Mucosa of descending colon (tissue), 3 donors: ENCODE results near the gene DISP1. TPM values are rescaled to one million over a fixed set of nuclear protein-coding genes. Genes with fewer than 3 reads are reported as not detected.

Source experiments
- ATAC-seq: fragments of 200-7000 bp; cut with Tn5 transposase; one replicate; pipeline ENCODE4 v1.9.1; 2020; ENCODE audit warnings: mild to moderate bottlenecking, moderate library complexity
- DNase-seq, 3 donors: peaks; one replicate each; pipeline ENCODE4 v3.0.0-alpha.2; 2020
- H3K36me3 ChIP-seq: fragments of 200-600 bp; one replicate; pipeline ENCODE4 v1.8.0; 2021; ENCODE audit warnings: low read depth, mild to moderate bottlenecking
- H3K4me1 ChIP-seq: fragments of 200-600 bp; one replicate; pipeline ENCODE4 v1.8.0; 2021; ENCODE audit warnings: low read depth, mild to moderate bottlenecking
- H3K4me3 ChIP-seq: fragments of 200-600 bp; one replicate; pipeline ENCODE4 v1.8.0; 2021; ENCODE audit warnings: mild to moderate bottlenecking
- H3K9me3 ChIP-seq: fragments of 200-600 bp; one replicate; pipeline ENCODE4 v1.8.0; 2021; ENCODE audit warnings: mild to moderate bottlenecking
- CTCF ChIP-seq: fragments of 200-600 bp; IDR thresholded peaks from one replicate; pipeline ENCODE4 v1.8.0; 2022; ENCODE audit warnings: antibody characterized with exemption, mild to moderate bottlenecking
- intact Hi-C, 2 donors: fragments of 100-400 bp; cut with DNase I in 1 of 2; cut with micrococcal nuclease in 1 of 2; formaldehyde crosslinking; loops; one replicate each; pipeline versions ENCODE4 v1.11.0 to v1.11.1; 2022; cut with DNase I, micrococcal nuclease
- total RNA-seq, 3 donors: library from RNA; stranded (reverse); fragmentation: NEBNext Ultra II Directional in 2 of 3; extraction: Animal tissue kit (Norgen Biotek cat#: 25700) in 2 of 3; gene quantifications; one replicate each; pipeline versions ENCODE4 v1.2.1 to v1.2.4, GENCODE V29; 2021 to 2023
- donor health status: DM: no; HTN: no; CAD: no; lungs with moderate emphysema.
- donor health status: DM: no; HTN: no; CAD: no.
- donor health status: DM: no; HTN: yes; CAD: no.

DISP1 gene
- total RNA-seq, 3 donors from 2014 or later = 4.7 to 15.8 (median 4.9) TPM

DNA sequence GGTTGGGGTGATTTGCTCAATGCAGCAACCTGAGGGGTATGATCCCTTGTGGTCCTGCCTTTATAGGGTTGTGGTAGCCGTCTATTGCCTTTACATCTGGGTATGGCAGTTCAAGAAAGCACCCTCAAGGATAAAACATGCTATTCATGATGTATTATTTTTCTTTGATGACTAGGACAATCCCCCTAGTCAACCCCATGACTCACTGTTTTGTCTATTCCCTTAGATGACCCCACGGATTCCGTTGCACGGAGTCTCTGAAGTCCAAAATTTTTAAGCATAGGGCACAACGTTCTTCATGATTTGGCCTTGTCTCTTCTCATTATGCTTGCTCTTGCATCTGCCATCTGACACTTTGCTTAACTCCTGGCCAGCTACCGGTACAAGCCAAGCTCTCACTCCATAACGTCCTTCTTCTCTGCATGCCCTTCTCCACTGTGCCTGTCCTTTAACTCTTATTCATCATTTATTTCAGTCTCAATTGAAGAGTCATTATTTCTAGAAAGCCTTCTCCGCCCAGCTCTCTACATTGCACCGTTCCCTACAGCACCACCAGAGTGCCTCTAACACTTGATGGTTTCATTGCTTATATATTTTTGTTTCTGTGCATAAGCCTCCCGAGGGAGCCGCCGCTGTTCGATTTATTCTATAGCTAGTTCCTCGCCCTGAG is 838 bp upstream of the DISP1 start:
- H3K9me3 ChIP-seq = no peaks in the 10 kb centered on the region
- ATAC-seq = no peak

DNA sequence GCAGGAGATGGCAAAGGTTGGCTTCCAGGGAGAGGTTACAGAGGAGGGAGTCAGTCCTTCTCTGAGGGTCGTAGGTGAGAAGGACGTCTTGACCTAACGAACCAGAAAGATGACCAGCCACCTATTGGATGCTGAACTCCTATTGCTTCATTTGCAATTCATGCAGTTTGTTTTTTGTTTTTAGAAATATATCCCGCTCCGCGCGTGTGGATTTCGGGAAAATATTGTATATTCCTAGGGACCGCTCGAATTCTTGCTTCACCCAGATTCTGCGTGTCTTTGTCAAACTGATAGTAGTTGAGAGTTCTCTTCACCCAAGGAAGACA is 564 bp downstream of the DISP1 start:
- H3K4me1 ChIP-seq = peaks cover 12% of the 10 kb centered on the region
- peak overlapping the region; percentile 54 for H3K4me3 ChIP-seq
- intact Hi-C loops = no loop called here
- no peaks in the 10 kb centered on the region for H3K9me3 ChIP-seq
- no peak for TF ChIP-seq CTCF
- H3K36me3 ChIP-seq = no peaks in the 10 kb centered on the region
- DNase-seq = peak in 1 of 3 donors; percentile 8
- no peak for ATAC-seq

More for the DNA sequence above, 838 bp upstream of the DISP1 start:
- intact Hi-C loops = no loop called here
- H3K4me3 ChIP-seq = no peak overlapping the region
- H3K4me1 ChIP-seq = peaks cover 12% of the 10 kb centered on the region
- peak in 1 of 3 donors; percentile 23 for DNase-seq
- H3K36me3 ChIP-seq = no peaks in the 10 kb centered on the region
- TF ChIP-seq CTCF = no peak

DNA sequence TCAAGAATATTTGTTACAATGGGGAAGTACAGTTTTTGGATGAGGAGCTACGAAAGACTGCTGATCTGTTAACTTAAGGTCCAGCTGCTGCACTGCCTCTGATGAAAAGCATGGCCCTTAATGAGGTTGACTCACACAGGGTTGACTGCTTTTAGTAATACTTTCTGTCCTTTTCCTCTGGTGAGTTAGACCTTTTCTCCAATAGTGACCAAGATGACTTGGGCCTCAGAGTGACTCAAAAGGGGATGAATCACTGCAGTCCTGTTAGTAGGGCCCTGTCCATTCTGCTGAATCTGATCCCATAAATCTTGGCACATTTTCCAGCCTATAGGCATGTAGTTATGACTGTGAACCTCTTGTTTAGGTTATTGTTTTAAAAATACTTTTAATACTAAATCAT is 2.7 kb downstream of the DISP1 start:
- TF ChIP-seq CTCF = no peak
- H3K36me3 ChIP-seq = no peaks in the 10 kb centered on the region
- no peaks in the 10 kb centered on the region for H3K9me3 ChIP-seq
- H3K4me1 ChIP-seq = peaks cover 12% of the 10 kb centered on the region
- ATAC-seq (peak; percentile 2), DNase-seq (no peak)
- H3K4me3 ChIP-seq = no peak overlapping the region
- intact Hi-C loops = no loop called here

GRCh38 chr1:222818171-222818570 is 3.3 kb downstream of the DISP1 start:
- peaks cover 12% of the 10 kb centered on the region for H3K4me1 ChIP-seq
- no peaks in the 10 kb centered on the region for H3K9me3 ChIP-seq

DNA sequence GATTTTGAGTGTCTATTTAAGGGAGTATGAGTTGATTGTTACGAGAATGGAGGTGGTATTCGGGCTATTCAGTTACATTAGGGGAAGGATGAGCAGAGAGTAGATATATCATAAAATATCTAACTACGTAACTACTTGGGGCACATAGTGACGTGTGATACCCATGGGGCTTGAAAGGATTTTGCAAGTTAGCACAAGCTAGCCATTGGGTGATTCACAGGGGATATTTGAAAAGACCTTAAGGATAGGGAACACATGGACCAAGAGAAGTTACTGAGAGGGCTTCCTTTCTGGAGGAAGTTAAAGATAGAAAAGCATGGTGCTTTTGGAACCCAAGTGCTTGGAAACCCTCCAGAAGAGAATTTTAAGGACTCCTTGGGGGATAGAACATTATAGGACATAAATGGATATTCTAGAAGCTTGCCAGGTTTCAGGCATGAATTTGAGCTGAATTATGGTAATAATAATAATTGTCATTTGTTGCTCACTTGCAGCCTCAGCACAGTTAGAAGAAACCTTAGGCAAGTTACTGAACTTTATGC is 5.4 kb downstream of the DISP1 start:
- Histone ChIP-seq H3K4me3 (no peak overlapping the region), H3K9me3 (no peaks in the 10 kb centered on the region), H3K36me3 (no peaks in the 10 kb centered on the region), H3K4me1 (peaks cover 5% of the 10 kb centered on the region)
- no peak for TF ChIP-seq CTCF
- ATAC-seq (no peak), DNase-seq (no peak)
- intact Hi-C loops = no loop called here

More at GRCh38 chr1:222818171-222818570, 3.3 kb downstream of the DISP1 start:
- TF ChIP-seq CTCF = no peak
- no peak for DNase-seq
- no peak for ATAC-seq
- Histone ChIP-seq H3K36me3 (no peaks in the 10 kb centered on the region), H3K4me3 (no peak overlapping the region)
- intact Hi-C loops = no loop called here
